Measurements from ENCODE around the gene IFIH1.

Gene IFIH1

GRCh38 chr2:162295009-162295408 is 23.5 kb downstream of the IFIH1 start:
- no peaks in the 10 kb centered on the region for H3K36me3 ChIP-seq (ENCODE audit: control insufficient read depth in 1 of 2, insufficient read depth in 2 of 2, low read depth in 1 of 2, low read length in 2 of 2)
- peak; percentile 22 for DNase-seq
- no peak overlapping the region for H2BK120ac ChIP-seq (ENCODE audit: low read depth, low read length)
- H3K27ac ChIP-seq (ENCODE audit: low read length, poor library complexity, severe bottlenecking) = no peak overlapping the region
- no peak overlapping the region for H4K8ac ChIP-seq (ENCODE audit: low read length)
- H2AK5ac ChIP-seq (ENCODE audit: low read length, severe bottlenecking) = no peak overlapping the region
- no peak overlapping the region for H2BK12ac ChIP-seq (ENCODE audit: low read length in 2 of 2)
- H2BK5ac ChIP-seq (ENCODE audit: low read depth, low read length, poor library complexity, severe bottlenecking) = no peak overlapping the region
- H3K79me1 ChIP-seq (replicated peaks; ENCODE audit: low read length, poor library complexity, severe bottlenecking) = no peaks in the 10 kb centered on the region
- H3K4me3 ChIP-seq (ENCODE audit: insufficient read depth in 1 of 2, low read depth in 1 of 2, low read length in 2 of 2) = no peak overlapping the region
- H3K27me3 ChIP-seq (ENCODE audit: control insufficient read depth in 1 of 2, insufficient read depth in 1 of 2, low read length in 2 of 2) = no peaks in the 10 kb centered on the region
- no peak overlapping the region for H3K14ac ChIP-seq (ENCODE audit: low read length in 2 of 2)
- WGBS = 100% methylated on average over 1 of the region's 2 CpGs
- H3K9me3 ChIP-seq (ENCODE audit: control insufficient read depth, low read length) = no peaks in the 10 kb centered on the region
- no peak overlapping the region for H2AFZ ChIP-seq (ENCODE audit: low read depth, low read length)
- no peak overlapping the region for H3K9ac ChIP-seq (ENCODE audit: low read length)
- no peak overlapping the region for H3K18ac ChIP-seq (ENCODE audit: low read depth in 1 of 2, low read length in 2 of 2)
- no peak overlapping the region for H3K4ac ChIP-seq (ENCODE audit: low read depth in 1 of 2, low read length in 2 of 2)
- no peaks in the 10 kb centered on the region for H3K4me1 ChIP-seq (ENCODE audit: control insufficient read depth, insufficient read depth, low read depth, low read length)
- H3K4me2 ChIP-seq (ENCODE audit: low read length, poor library complexity, severe bottlenecking) = no peak overlapping the region
- no peak overlapping the region for H2BK15ac ChIP-seq (ENCODE audit: low read depth, poor library complexity, severe bottlenecking)
- no peak overlapping the region for H4K91ac ChIP-seq (ENCODE audit: low read length)
- H3K23ac ChIP-seq (ENCODE audit: low read length in 2 of 2) = no peak overlapping the region

- Histone ChIP-seq H2BK5ac (ENCODE audit: low read depth, low read length, poor library complexity, severe bottlenecking) (no peak overlapping the region), H3K9me3 (ENCODE audit: control insufficient read depth, low read length) (no peaks in the 10 kb centered on the region), H2BK12ac (ENCODE audit: low read length in 2 of 2) (no peak overlapping the region), H2AK5ac (ENCODE audit: low read length, severe bottlenecking) (no peak overlapping the region), H3K9ac (ENCODE audit: low read length) (peak overlapping the region; percentile 20), H3K27me3 (ENCODE audit: control insufficient read depth in 1 of 2, insufficient read depth in 1 of 2, low read length in 2 of 2) (no peaks in the 10 kb centered on the region), H3K4ac (ENCODE audit: low read depth in 1 of 2, low read length in 2 of 2) (no peak overlapping the region), H4K91ac (ENCODE audit: low read length) (no peak overlapping the region), H3K4me3 (ENCODE audit: insufficient read depth in 1 of 2, low read depth in 1 of 2, low read length in 2 of 2) (no peak overlapping the region), H3K14ac (ENCODE audit: low read length in 2 of 2) (no peak overlapping the region), H3K27ac (ENCODE audit: low read length, poor library complexity, severe bottlenecking) (no peak overlapping the region), H4K8ac (ENCODE audit: low read length) (no peak overlapping the region), H2AFZ (ENCODE audit: low read depth, low read length) (no peak overlapping the region), H3K79me1 (replicated peaks; ENCODE audit: low read length, poor library complexity, severe bottlenecking) (no peaks in the 10 kb centered on the region), H3K18ac (ENCODE audit: low read depth in 1 of 2, low read length in 2 of 2) (no peak overlapping the region), H3K36me3 (ENCODE audit: control insufficient read depth in 1 of 2, insufficient read depth in 2 of 2, low read depth in 1 of 2, low read length in 2 of 2) (peaks cover 0 to 2% of the 10 kb centered on the region in 2 experiments), H2BK120ac (ENCODE audit: low read depth, low read length) (no peak overlapping the region), H3K4me2 (ENCODE audit: low read length, poor library complexity, severe bottlenecking) (no peak overlapping the region), H3K23ac (ENCODE audit: low read length in 2 of 2) (no peak overlapping the region), H3K4me1 (ENCODE audit: control insufficient read depth, insufficient read depth, low read depth, low read length) (no peaks in the 10 kb centered on the region), H2BK15ac (ENCODE audit: low read depth, poor library complexity, severe bottlenecking) (no peak overlapping the region)
- DNase-seq = no peak
- 100% methylated on average over 1 of the region's 2 CpGs for WGBS
Observed at GRCh38 chr2:162293122-162293786, 25.2 kb downstream of the IFIH1 start.

DNA sequence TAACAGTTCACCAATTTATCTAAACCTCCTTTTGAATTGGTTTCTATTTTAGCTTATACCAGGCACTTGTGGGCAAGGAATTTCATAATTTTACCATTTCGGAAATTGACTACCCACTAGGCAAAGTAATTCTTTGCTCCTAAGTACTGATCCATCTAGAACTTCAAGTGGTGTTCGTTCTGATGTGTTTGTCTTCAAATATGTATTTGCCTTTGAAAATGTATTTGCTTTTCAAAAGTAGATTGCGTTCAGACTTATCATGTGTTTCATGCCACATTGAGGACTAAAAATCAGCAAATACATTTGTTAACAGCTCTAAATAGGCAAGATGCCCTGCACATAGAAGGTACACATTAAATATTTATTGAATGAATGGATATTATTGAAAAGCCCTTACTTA is 26.7 kb downstream of the IFIH1 start:
- Histone ChIP-seq H3K27me3 (ENCODE audit: control insufficient read depth in 1 of 2, insufficient read depth in 1 of 2, low read length in 2 of 2) (no peaks in the 10 kb centered on the region), H3K9ac (ENCODE audit: low read length) (no peak overlapping the region), H4K91ac (ENCODE audit: low read length) (no peak overlapping the region), H3K36me3 (ENCODE audit: control insufficient read depth in 1 of 2, insufficient read depth in 2 of 2, low read depth in 1 of 2, low read length in 2 of 2) (peaks cover 0 to 10% of the 10 kb centered on the region in 2 experiments), H4K8ac (ENCODE audit: low read length) (no peak overlapping the region), H3K4me1 (ENCODE audit: control insufficient read depth, insufficient read depth, low read depth, low read length) (no peaks in the 10 kb centered on the region), H3K9me3 (ENCODE audit: control insufficient read depth, low read length) (no peaks in the 10 kb centered on the region), H2BK120ac (ENCODE audit: low read depth, low read length) (no peak overlapping the region), H3K14ac (ENCODE audit: low read length in 2 of 2) (no peak overlapping the region), H3K4me2 (ENCODE audit: low read length, poor library complexity, severe bottlenecking) (no peak overlapping the region), H3K27ac (ENCODE audit: low read length, poor library complexity, severe bottlenecking) (no peak overlapping the region), H2BK5ac (ENCODE audit: low read depth, low read length, poor library complexity, severe bottlenecking) (no peak overlapping the region), H3K79me1 (replicated peaks; ENCODE audit: low read length, poor library complexity, severe bottlenecking) (no peaks in the 10 kb centered on the region), H3K4me3 (ENCODE audit: insufficient read depth in 1 of 2, low read depth in 1 of 2, low read length in 2 of 2) (no peak overlapping the region), H2AFZ (ENCODE audit: low read depth, low read length) (no peak overlapping the region), H2AK5ac (ENCODE audit: low read length, severe bottlenecking) (no peak overlapping the region), H3K18ac (ENCODE audit: low read depth in 1 of 2, low read length in 2 of 2) (no peak overlapping the region), H3K4ac (ENCODE audit: low read depth in 1 of 2, low read length in 2 of 2) (no peak overlapping the region), H3K23ac (ENCODE audit: low read length in 2 of 2) (no peak overlapping the region), H2BK15ac (ENCODE audit: low read depth, poor library complexity, severe bottlenecking) (no peak overlapping the region), H2BK12ac (ENCODE audit: low read length in 2 of 2) (no peak overlapping the region)
- WGBS = no CpG with 5 or more reads among the region's 3 CpGs
- no peak for DNase-seq

GRCh38 chr2:162282765-162283425 is 35.6 kb downstream of the IFIH1 start:
- H3K27ac ChIP-seq (ENCODE audit: low read length, poor library complexity, severe bottlenecking) = no peak overlapping the region
- no peak overlapping the region for H3K9ac ChIP-seq (ENCODE audit: low read length)
- H3K36me3 ChIP-seq (ENCODE audit: control insufficient read depth in 1 of 2, insufficient read depth in 2 of 2, low read depth in 1 of 2, low read length in 2 of 2) = peaks cover 0 to 17% of the 10 kb centered on the region in 2 experiments
- H2AFZ ChIP-seq (ENCODE audit: low read depth, low read length) = no peak overlapping the region
- H3K4me2 ChIP-seq (ENCODE audit: low read length, poor library complexity, severe bottlenecking) = no peak overlapping the region
- no peak overlapping the region for H2BK12ac ChIP-seq (ENCODE audit: low read length in 2 of 2)
- WGBS = 75% methylated on average over 4 of the region's 4 CpGs
- H2AK5ac ChIP-seq (ENCODE audit: low read length, severe bottlenecking) = no peak overlapping the region
- H2BK5ac ChIP-seq (ENCODE audit: low read depth, low read length, poor library complexity, severe bottlenecking) = no peak overlapping the region
- H3K4me1 ChIP-seq (ENCODE audit: control insufficient read depth, insufficient read depth, low read depth, low read length) = no peaks in the 10 kb centered on the region
- no peaks in the 10 kb centered on the region for H3K9me3 ChIP-seq (ENCODE audit: control insufficient read depth, low read length)
- no peak overlapping the region for H2BK120ac ChIP-seq (ENCODE audit: low read depth, low read length)
- no peak overlapping the region for H3K23ac ChIP-seq (ENCODE audit: low read length in 2 of 2)
- H3K18ac ChIP-seq (ENCODE audit: low read depth in 1 of 2, low read length in 2 of 2) = no peak overlapping the region
- peak; percentile 21 for DNase-seq
- H3K4me3 ChIP-seq (ENCODE audit: insufficient read depth in 1 of 2, low read depth in 1 of 2, low read length in 2 of 2) = no peak overlapping the region
- no peak overlapping the region for H4K91ac ChIP-seq (ENCODE audit: low read length)
- H2BK15ac ChIP-seq (ENCODE audit: low read depth, poor library complexity, severe bottlenecking) = no peak overlapping the region
- H4K8ac ChIP-seq (ENCODE audit: low read length) = no peak overlapping the region
- H3K27me3 ChIP-seq (ENCODE audit: control insufficient read depth in 1 of 2, insufficient read depth in 1 of 2, low read length in 2 of 2) = no peaks in the 10 kb centered on the region
- H3K4ac ChIP-seq (ENCODE audit: low read depth in 1 of 2, low read length in 2 of 2) = no peak overlapping the region
- no peaks in the 10 kb centered on the region for H3K79me1 ChIP-seq (replicated peaks; ENCODE audit: low read length, poor library complexity, severe bottlenecking)
- H3K14ac ChIP-seq (ENCODE audit: low read length in 2 of 2) = no peak overlapping the region
